Posterior vena cava (tissue), 2 donors: Measurements from ENCODE around the gene EFNA1. TPM values are rescaled to one million over a fixed set of nuclear protein-coding genes. Genes with fewer than 3 reads are reported as not detected.
A peak's percentile ranks its signal among the peaks of the same experiment; 100 is the strongest.

ENCODE experiments used
- DNase-seq: peaks from one replicate; pipeline ENCODE4 v3.0.0-alpha.2; 2020; ENCODE audit warnings: low spot score
- intact Hi-C, 2 donors: fragments of 100-400 bp; cut with DNase I; formaldehyde crosslinking; loops; one replicate each; pipeline versions ENCODE4 v1.14.1 to v1.14.2; 2022 to 2023
- long read RNA-seq, 2 donors: library from polyadenylated mRNA; unstranded; transcript quantifications; one replicate each; pipeline ENCODE4 v2.0.0, GENCODE V29; 2020 to 2021
- total RNA-seq, 2 donors: library from RNA; stranded (reverse); fragmentation: NEBNext Ultra II Directional; extraction: Animal tissue kit (Norgen Biotek cat#: 25700); gene quantifications; one replicate each; pipeline ENCODE4 v1.2.1, GENCODE V29; 2021
- donor health status: DM: yes; HTN: yes; CAD: no.
- donor health status: DM: yes; HTN: yes; CAD: no.

The EFNA1 gene
- 10 to 100 TPM; 12.6 to 13.2 TPM for total RNA-seq
- long read RNA-seq, donor 1, partial matches to known transcripts = 1 of 6 reads
- long read RNA-seq, donor 1, other reads (novel, unspliced or antisense) = 0 of 6 reads
- long read RNA-seq, donor 2, transcript EFNA1-201 (4 exons, 1,444 nt) = minor isoform, 6 of 76 reads
- long read RNA-seq, donor 2, transcript EFNA1-202 (5 exons, 1,926 nt) = major isoform, 66 of 76 reads
- long read RNA-seq, donor 2, partial matches to known transcripts = 0 of 76 reads
- long read RNA-seq, donor 2, other reads (novel, unspliced or antisense) = 3 of 76 reads

DNA sequence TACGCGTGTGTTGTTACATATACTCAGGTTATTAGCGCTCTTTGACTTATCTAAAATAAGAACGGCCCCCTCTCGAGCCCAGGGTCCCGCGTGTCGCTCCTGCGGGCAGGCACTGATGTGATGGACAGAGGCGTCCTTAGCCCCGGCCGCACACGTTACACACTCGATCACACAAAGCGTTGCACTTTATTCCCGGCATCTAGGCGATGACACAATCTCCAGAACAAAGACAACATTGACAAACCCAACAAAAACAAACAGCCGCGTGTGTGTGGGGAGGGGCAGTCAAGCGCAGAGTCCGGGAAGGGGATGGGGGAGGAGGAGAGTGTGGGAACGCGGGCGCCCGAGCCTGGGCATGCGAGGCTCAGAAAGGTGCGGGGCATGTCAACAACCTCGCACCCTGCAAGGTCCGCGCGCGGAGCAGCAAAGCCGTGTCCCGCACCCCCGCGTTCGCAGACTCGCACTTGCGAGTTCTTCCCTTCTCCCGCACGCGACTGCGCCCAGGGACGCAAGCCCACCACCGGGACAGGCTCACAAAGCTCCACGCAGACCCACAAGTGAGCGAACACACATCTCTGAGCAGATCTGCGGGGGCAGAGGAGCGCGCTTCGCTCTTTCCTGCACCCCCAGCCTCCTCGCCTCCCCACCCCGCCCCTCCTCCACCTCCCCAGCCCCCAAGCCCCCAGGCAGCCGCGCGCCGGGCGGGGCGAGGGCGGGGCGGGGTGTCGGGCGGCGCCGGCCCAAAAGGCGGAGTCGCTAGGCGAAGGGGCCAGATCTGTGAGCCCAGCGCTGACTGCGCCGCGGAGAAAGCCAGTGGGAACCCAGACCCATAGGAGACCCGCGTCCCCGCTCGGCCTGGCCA, at the start of gene EFNA1:
EFNA1 (plus strand) TSS at position 772 of the 862 bp plus-strand sequence. CDS start 102 bp downstream, outside the sequence.
- intact Hi-C loops = loop anchor here in 1 of 2 donors (5.0 kb wide), 1 partner anchor 35 kb away; no protein-coding TSS in a partner anchor
- peak; percentile 87 for DNase-seq

DNA sequence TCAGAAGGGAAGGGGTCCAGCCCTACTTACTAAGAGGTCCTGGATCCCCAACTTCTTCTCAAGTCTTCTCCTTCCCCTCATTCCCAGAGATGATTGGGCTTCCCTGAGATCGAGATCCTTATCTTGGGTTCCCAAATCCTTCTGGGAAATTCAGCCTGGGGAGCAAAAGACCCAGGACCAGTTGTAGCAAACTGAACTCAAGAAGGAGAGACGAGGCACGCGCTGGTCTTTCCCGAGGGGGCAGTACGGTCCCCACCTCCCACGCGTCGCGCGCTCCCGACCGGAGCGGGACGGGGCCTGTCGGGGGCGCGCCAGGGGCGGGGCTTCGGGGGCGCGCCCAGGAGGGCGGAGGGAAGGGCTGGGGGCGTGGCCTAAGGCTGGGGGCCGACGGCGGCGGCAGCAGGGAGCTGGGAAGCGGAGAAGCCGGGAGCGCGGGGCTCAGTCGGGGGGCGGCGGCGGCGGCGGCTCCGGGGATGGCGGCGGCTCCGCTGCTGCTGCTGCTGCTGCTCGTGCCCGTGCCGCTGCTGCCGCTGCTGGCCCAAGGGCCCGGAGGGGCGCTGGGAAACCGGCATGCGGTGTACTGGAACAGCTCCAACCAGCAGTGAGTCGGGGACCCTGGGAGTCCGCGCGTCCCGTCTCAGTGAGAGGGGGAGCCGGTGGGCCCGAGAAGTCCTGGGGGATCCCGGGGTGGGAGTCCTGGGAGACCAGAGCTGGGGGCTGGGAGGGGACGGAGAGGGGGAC, 49.0 kb upstream of the EFNA1 start, which contains the start of gene EFNA3:
EFNA3 (plus strand) TSS at position 369 of the 741 bp plus-strand sequence; CDS start at position 474, 105 bp downstream.
- intact Hi-C loops = no loop called here
- peak; percentile 89 for DNase-seq

GRCh38 chr1:155079210-155079486, 48.5 kb upstream of the EFNA1 start:
- intact Hi-C loops = no loop called here
- no peak for DNase-seq

DNA sequence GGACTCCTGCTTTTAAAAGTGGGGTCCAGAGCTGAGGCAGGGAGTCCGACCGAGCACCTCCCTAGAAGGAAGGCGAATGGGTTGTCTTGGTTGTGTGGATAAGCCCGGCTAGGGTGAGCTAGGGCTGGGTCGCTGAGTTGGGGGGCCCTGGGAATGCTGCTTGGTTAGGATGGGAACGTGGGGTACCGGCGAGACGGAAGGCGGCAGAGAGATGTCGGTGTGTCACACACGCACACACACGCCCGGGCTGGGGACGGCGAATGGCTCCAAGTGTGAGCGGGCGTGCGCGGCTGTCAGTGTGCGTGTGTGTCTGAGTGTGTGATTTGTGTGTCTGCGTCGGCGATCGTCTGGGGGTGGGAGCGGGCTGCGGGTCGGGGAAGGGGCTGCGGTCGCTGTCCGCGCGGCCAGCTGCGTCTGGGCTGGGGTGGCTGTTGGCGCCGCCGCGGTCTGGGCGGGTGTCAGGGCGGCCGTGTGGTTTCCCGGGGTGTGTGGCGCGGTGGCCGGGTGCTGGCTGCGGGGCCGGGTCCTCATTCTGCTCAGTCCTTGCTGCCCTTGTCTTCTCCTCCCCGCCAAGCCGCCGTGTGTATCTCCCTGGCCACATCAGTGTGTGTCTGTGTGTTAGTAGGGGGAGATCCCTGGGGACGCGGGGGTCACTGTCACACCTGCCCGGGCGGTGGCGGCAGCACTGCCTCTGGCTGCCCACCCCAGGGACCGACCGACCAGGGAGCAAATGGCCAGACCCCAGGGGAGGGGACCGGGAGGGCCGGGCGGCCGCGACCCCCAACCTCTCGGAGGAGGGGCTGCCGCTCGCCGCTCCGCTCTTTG, 48.0 kb upstream of the EFNA1 start:
- no peak for DNase-seq
- intact Hi-C loops = no loop called here

DNA sequence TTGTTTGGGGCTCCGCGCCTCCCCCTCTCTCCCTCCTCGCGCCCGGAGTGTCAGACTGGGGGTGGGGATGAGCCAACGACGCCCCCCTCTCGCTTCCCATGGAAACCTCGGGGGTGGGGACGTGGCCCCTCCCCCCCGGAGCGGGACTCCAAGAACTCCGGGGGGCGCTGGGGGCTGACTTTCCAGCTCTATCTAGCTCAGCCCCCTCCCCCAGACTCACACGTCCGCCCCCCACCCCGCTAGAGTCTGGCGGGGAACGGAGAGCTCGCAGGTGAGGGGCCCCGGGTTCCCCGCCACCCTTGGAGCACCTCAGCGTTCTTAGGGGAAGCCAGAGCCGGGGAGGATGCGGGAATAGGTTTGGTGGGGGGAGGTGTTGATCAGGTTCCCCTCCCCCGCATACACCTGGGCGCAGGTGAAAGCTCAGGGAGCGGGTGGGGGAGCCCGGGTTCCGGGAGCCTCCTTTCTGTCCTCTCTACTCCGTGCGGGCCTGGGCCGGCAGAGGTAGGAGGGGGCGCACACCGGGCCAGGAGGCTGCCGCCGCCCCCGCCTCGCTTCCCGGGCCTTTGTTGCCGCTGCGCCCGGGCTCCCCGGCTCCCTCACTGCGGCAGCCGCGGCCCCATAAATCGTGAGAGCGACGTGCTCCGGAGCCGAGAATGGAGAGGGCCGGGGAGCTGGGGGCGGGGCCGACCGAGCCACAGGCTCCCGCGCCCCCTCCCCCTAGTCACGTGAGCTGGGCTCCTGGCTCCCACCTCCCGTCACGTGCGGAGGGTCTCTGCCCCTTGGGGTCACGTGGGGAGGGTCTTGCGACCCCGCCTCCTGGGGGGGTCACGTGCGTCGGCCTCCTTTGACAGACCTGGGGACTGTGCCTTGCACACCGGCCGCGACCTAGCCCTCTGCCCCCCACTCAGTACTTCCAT, 47.1 kb upstream of the EFNA1 start:
- DNase-seq = no peak
- intact Hi-C loops = no loop called here

DNA sequence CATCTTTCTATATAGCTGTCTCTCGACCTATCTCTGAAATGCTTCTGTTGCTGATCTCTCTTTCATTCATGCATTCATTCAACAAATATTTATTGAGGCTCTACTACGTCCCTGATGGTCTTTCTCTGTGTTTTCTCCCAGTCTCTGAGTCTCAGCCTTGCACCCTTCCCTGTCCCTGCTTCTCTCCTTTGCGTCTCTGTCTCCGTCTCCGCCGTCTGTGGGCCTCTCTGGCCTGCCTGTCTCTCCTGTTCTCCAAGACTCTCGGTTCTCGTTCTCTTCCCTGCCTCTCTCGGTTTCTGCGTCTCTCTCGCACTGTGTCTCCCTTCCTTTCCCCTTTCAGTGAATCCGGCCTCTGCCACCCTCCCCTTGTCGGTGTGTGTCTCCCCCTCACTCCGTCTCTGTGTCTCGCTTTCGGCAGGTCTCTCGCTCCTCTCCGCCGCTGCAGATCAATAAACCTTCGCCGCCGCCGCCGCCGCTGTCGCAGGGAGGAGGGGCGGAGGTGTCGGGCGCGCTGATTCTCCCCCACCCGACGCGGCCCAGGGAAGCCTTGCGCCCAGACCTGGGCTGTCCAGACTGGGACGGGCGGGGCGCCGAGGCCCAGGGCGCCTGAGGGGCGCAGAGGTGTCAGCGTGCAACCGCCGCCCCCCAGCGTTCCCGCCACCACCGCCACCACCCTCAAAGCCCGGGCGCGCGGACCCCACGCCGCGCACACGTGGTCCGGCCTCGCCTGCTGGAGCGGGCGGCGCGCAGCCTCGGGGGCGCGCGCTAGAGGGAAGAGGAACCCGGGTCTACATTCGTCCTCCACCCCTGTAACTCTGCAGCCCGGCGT, 46.0 kb upstream of the EFNA1 start:
- DNase-seq = no peak
- intact Hi-C loops = no loop called here

DNA sequence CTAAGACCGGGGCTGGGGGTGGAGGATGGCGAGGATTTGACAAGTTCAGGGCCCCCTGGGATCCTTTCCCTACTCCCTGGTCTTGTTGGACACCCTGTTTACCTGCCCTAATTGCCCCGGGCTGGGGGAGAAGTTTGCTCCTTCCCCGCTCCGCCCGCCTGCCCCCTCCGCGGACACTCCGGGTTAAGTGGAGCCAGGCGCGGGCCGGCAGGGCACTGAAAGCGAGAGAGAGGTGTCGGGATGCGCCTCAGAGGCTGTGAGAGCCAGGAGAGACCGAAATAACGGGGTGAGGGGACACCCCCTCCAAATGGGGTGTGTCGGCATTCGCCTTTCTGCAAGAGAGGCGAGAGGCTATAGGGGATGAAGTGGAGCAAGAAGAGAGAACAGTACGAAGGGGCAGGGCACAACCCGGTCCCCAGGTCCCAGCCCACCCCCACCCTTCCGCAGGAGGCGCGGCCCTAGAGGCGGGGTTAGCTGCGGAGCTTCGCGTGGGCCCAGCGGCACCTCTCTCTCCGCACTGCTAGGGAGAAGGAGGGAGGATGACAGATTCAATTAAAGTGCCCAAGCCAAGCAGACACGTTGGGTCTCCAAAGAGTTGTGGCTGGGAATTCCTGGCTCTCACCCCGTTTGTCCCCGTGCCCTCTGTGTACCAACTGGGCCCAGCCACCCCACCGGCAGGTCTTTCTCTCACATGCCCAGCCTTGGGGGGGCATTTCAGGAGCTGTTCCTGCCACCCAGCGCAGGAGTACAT, 45.2 kb upstream of the EFNA1 start:
- DNase-seq = no peak
- intact Hi-C loops = no loop called here

GRCh38 chr1:155083052-155083541, 44.6 kb upstream of the EFNA1 start:
- intact Hi-C loops = no loop called here
- no peak for DNase-seq

DNA sequence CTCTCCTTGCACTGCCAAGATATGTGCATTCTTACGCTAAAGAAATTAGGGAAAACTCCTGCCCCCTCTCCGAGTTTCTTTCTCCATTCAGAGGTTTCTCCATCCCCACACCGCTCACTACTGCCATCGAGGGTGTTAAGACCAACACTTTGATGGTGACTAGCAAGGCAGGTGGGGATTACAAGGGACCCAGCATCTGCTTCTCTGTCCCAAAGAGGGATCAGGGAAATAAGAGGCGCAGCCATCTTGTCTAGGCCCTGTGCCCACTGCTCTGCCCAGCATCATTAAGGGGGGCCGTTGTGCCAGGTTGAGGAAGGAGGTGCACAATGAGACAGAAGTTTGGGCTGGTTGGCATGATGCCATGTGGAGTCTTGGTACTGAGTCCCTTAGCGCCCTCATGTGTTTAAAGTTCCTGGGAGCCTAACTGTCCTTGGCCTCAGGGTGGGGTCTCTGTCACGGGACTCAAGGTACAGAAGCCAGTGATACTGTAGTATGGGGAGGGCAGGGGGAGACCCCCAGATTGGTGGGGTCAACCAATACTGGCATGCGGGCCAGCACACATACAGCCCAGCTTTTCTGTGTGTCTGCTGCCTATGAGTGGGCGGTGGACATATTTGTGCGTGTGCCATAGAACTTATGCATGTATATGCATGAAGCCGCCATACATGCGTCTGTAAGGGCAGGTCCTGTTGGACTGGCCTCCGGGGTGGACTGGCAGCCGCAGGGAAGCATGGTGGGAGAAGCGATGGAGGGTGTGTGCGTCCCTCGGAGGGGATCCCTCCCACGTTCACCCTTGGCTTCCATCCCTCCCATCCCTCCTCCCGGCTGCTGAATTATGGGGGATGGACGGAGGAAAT, 43.6 kb upstream of the EFNA1 start:
- intact Hi-C loops = loop anchor here in 1 of 2 donors (2.0 kb wide), 1 partner anchor 39 kb away; no protein-coding TSS in a partner anchor
- DNase-seq = no peak

DNA sequence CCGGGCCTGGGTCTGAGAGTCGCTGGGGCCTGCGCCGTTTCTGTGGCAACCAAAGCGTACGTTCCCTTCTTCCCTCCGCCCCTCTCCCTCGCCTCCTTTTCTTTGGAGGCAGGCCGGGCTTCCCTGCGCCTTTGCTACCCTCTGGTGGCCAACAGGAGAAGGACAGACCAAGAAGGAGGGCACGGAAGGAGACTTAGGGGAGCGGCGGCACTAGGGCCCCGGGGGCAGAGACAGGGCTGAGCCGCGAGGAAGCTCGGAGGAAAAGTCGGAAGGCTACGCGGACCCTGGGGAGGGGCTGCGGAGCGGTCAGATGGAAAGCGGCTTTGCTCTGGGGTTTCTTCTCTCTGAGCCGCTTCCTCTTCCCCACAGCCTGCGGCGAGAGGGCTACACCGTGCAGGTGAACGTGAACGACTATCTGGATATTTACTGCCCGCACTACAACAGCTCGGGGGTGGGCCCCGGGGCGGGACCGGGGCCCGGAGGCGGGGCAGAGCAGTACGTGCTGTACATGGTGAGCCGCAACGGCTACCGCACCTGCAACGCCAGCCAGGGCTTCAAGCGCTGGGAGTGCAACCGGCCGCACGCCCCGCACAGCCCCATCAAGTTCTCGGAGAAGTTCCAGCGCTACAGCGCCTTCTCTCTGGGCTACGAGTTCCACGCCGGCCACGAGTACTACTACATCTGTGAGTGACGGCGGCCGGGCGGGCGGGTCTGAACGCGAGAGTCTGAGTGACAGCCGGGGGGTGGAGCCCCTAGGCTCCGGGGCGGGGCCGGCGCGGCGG, 42.8 kb upstream of the EFNA1 start:
- intact Hi-C loops = loop anchor here in 1 of 2 donors (2.0 kb wide), 1 partner anchor 40 kb away; no protein-coding TSS in a partner anchor
- peak; percentile 97 for DNase-seq

- peak; percentile 87 for DNase-seq
- intact Hi-C loops = loop anchor here in 1 of 2 donors (2.0 kb wide), 1 partner anchor 41 kb away; no protein-coding TSS in a partner anchor
These were observed 42.1 kb upstream of the EFNA1 start for GRCh38 chr1:155085504-155086127.

GRCh38 chr1:155086128-155086741, 41.4 kb upstream of the EFNA1 start:
- intact Hi-C loops = no loop called here
- DNase-seq = peak; percentile 91

DNA sequence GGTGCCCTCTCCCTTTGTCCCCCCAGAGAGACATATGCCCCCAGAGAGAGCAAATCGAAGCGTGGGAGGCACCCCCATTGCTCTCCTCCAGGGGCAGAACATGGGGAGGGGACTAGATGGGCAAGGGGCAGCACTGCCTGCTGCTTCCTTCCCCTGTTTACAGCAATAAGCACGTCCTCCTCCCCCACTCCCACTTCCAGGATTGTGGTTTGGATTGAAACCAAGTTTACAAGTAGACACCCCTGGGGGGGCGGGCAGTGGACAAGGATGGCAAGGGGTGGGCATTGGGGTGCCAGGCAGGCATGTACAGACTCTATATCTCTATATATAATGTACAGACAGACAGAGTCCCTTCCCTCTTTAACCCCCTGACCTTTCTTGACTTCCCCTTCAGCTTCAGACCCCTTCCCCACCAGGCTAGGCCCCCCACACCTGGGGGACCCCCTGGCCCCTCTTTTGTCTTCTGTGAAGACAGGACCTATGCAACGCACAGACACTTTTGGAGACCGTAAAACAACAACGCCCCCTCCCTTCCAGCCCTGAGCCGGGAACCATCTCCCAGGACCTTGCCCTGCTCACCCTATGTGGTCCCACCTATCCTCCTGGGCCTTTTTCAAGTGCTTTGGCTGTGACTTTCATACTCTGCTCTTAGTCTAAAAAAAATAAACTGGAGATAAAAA, 40.7 kb upstream of the EFNA1 start:
- DNase-seq = no peak
- intact Hi-C loops = no loop called here
